NCI-H446 treated with DMSO at 0.1 percent for 48 hours (cell line): Measurements from ENCODE around the gene HTR1E.
A peak's percentile ranks its signal among the peaks of the same experiment; 100 is the strongest.
"Not testable (repeated sequence)": the region's sequence is repeated elsewhere in the genome, so short reads cannot be mapped to it uniquely, and the experiment has no call there.

ENCODE experiments used
- DNase-seq: peaks from one replicate; lab custom pipeline; 2025; lab: John Stamatoyannopoulos, UW

HTR1E gene

GRCh38 chr6:86978251-86978650 lies 40.9 kb downstream of the HTR1E start:
- no peak for DNase-seq

GRCh38 chr6:87001494-87001893 lies 64.2 kb downstream of the HTR1E start:
- no peak for DNase-seq

GRCh38 chr6:87002391-87002790 lies 65.1 kb downstream of the HTR1E start:
- DNase-seq: not testable (repeated sequence)

DNA sequence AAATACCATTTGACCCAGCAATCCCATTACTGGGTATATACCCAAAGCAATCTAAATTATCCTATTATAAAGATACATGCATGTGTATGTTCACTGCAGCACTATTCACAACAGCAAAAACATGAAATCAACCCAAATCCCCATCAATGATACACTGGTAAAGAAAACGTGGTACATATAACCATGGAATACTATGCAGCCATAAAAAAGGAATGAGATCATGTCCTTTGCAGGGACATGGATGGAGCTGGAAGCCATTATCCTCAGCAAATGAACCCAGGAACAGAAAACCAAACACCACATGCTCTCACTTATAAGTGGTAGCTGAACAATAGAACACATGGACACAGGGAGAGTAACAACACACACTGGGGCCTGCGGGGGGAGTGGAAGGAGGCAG lies 69.2 kb downstream of the HTR1E start:
- not testable (repeated sequence) for DNase-seq

- DNase-seq: not testable (repeated sequence)
Measured at GRCh38 chr6:87009581-87009980, 72.3 kb downstream of the HTR1E start.

- no peak for DNase-seq
Measured at GRCh38 chr6:87012035-87012434, 74.7 kb downstream of the HTR1E start.

GRCh38 chr6:87012743-87013142 lies 75.4 kb downstream of the HTR1E start:
- no peak for DNase-seq

GRCh38 chr6:87016772-87017171 lies 79.4 kb downstream of the HTR1E start:
- no peak for DNase-seq

GRCh38 chr6:87027021-87027420 lies 89.7 kb downstream of the HTR1E start:
- no peak for DNase-seq

- DNase-seq: peak; percentile 6
Measured at GRCh38 chr6:87029711-87030314, 92.5 kb downstream of the HTR1E start.

GRCh38 chr6:87040729-87041128 lies 103.4 kb downstream of the HTR1E start:
- DNase-seq: no peak

DNA sequence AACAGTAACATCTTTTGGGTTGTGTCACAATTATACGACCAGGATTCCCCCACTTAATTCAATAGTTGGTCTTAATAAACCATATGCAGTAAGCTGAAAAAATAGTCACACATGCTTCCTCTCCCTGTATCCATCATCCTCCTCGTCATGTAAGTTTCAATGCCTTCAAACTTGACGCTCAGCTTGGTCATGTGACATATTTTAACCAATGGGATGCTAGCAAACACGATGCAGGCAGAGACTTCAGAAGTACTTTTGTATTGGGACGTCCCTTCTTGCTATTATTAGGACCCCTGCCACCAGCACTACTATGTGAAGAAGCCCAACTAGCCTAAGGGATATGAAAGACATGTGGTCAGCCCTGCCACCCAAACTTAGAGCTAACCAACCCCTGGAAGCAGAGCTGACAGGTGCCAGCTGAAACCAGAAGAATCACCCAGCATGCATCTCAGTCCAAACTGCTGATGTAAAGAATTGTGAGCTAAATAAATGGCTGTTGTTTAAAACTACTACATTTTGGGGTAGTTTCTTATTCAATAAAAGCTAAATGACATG lies 108.3 kb downstream of the HTR1E start:
- no peak for DNase-seq

- DNase-seq: no peak
Measured at GRCh38 chr6:87049779-87050178, 112.5 kb downstream of the HTR1E start.

- DNase-seq: no peak
Measured at GRCh38 chr6:87053312-87053711, 116.0 kb downstream of the HTR1E start.

DNA sequence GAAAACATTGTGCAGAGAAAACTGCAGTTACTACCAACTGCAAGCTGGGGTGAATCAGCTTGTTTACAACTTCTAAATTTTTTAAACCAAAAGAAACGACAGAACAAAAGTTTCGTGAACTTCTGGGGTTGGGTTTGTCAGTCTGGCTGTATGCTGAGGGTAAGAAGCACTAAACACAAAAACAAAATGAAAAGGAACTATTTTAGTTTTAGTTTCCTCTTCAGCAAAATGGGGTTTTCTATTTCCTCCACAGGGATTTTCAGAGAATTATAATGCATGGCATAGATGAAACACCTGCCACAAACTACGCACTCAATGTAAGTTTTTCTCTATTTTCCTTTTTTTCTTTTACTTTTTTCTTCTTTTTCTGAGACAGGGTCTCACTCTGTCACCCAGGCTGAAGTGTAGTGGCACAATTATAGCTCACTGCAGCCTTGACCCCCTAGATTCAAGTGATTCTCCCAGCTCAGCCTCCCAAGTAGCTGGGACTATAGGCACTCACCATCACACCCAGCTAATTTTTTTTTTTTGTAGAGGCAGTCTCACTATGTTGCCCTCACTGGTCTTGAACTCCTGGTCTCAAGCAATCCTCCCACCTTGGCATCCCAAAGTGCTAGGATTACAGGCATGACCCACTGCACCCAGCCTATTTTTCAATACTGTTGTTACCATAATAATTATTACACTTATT lies 117.0 kb downstream of the HTR1E start:
- DNase-seq: no peak

DNA sequence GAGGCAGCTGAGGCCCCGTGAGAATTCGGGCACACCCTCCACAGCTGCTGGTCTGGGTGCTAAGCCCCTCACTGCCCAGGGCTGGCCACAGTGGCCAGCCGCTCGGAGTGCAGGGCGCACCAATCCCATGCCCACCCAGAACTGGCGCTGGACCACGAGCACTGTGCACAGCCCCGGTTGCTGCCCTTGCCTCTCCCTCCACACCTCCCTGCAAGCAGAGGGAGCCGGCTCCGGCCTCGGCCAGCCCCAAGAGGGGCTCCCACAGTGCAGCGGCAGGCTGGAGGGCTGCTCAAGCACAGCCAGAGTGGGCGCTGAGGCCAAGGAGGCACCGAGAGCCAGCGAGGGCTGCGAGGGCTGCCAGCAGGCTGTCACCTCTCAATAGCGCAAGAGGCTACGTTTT lies 122.6 kb downstream of the HTR1E start:
- DNase-seq: no peak

DNA sequence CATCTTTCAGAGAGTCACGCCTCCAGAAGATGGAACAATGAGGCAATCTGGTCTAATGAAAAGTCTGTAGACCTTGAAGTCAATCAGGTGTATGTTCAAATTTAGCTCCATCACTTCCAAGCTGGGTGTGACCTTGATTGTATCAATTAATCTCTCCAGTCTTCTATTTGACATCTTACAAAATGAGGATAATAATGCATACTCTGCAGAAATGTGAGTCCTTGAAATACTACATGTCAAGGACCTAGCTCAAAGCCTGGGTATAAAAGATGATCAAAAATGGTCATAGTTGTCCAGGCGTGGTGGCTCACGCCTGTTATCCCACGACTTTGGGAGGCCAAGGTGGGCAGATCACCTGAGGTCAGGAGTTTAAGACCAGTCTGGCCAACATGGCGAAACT lies 127.8 kb downstream of the HTR1E start:
- no peak for DNase-seq
